ENCODE data around the gene SDK1. TPM values are rescaled to one million over a fixed set of nuclear protein-coding genes. Genes with fewer than 3 reads are reported as not detected.
"Not testable (repeated sequence)": the region's sequence is repeated elsewhere in the genome, so short reads cannot be mapped to it uniquely, and the experiment has no call there.

The SDK1 gene
- total RNA-seq, 1 donor, result 0.43 TPM

DNA sequence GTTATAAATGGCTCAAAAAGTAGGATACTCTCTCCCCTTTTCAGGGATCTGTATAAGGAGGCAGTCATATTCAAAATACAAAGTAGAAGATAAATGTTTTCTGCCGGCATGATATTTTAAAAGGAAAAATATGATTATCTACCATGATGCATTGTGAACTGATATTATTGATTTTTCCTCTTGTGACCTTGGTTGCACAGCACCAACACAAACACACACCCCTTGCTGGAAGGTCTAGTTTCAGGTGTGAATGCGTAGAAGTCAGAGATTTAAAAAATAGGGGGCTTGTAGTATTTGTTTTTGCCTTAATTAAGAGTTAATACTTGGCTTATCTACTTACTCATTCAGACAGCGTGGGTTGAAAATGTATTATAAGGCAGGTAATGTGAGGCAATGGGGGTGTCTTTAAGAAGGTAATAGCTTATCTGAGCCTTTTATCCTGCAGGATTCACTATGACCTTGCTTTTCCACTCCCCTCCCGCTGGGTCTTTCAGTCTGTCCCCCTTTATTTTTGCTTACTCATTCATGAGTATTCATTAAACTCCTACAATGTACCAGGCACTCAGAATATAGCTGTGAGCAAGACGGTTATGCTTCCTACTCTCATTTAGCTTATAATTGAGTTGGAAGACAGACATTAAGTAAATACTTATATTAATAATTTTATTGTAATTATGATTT is 390.6 kb downstream of the SDK1 start:
- no peak overlapping the region for H3K4me3 ChIP-seq (ENCODE audit: low read depth, low read length)
- DNase-seq (ENCODE audit: low read depth), result no peak
- TF ChIP-seq, protein P1, sequence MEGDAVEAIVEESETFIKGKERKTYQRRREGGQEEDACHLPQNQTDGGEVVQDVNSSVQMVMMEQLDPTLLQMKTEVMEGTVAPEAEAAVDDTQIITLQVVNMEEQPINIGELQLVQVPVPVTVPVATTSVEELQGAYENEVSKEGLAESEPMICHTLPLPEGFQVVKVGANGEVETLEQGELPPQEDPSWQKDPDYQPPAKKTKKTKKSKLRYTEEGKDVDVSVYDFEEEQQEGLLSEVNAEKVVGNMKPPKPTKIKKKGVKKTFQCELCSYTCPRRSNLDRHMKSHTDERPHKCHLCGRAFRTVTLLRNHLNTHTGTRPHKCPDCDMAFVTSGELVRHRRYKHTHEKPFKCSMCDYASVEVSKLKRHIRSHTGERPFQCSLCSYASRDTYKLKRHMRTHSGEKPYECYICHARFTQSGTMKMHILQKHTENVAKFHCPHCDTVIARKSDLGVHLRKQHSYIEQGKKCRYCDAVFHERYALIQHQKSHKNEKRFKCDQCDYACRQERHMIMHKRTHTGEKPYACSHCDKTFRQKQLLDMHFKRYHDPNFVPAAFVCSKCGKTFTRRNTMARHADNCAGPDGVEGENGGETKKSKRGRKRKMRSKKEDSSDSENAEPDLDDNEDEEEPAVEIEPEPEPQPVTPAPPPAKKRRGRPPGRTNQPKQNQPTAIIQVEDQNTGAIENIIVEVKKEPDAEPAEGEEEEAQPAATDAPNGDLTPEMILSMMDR (IDR thresholded peaks at IDR 0.05; ENCODE audit: insufficient read depth, low read depth, low read length), result no peak

DNA sequence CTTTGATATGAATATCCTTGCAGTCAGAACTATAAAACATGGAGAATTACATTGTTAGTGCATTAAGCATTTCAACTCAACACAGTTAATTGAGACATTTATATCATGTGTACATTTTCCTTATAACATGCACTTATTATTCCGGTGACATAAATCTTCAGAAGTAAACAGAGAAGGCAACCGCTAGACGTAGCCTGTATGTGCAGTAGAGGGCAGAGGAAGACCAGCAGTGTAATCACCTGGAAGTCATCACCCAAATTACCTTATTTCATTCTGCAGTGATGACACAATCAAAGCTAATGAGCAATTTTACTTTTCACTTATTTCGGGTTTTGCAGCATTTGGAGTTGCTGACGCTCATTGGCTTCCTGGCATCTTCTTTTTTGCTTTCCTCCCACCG is 394.6 kb downstream of the SDK1 start:
- no peak overlapping the region for H3K4me3 ChIP-seq (ENCODE audit: low read depth, low read length)
- no peak for DNase-seq (ENCODE audit: low read depth)
- TF ChIP-seq, protein P1 (IDR thresholded peaks at IDR 0.05; ENCODE audit: insufficient read depth, low read depth, low read length), result no peak

DNA sequence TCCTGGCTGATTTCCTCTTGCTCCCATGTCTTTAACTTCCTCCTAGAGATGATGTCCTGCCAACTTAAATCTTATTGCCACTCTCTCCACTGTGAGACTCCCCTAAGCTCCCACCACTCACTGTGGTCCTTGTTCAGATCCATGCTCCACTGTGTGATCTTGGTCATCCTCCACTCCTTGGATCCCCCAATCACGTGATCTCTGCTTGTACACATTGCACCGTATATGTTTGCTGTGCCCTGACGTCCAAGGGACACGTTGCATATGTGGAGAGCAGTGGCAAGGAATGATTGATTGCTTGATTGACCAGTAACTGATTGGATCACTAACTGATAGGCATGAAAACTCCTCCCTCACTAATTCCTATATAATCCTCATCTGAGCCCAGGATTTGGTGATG is 395.1 kb downstream of the SDK1 start:
- no peak for DNase-seq (ENCODE audit: low read depth)
- no peak overlapping the region for H3K4me3 ChIP-seq (ENCODE audit: low read depth, low read length)
- TF ChIP-seq, protein P1 (IDR thresholded peaks at IDR 0.05; ENCODE audit: insufficient read depth, low read depth, low read length), result no peak

DNA sequence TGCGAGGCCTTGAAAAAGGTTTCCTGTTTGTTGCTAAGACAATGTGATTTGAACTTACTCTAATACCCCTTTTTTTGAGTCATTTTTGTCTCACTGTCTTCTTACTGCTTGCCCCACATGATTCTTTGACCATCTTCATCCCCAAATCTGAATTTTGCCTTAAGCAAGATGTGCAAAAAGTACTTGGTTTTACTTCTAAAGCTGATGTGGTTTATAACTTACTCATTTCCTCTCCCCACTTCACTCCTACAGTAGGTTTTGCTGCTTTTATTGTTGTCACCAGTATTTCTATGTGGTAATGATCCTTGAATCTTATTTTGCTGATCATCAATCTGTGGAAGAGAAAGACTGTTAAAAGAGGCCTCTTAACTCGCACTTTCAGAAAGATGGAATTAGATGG is 396.4 kb downstream of the SDK1 start:
- TF ChIP-seq, protein P1 (IDR thresholded peaks at IDR 0.05; ENCODE audit: insufficient read depth, low read depth, low read length), result no peak
- DNase-seq (ENCODE audit: low read depth), result no peak
- H3K4me3 ChIP-seq (ENCODE audit: low read depth, low read length), result no peak overlapping the region

DNA sequence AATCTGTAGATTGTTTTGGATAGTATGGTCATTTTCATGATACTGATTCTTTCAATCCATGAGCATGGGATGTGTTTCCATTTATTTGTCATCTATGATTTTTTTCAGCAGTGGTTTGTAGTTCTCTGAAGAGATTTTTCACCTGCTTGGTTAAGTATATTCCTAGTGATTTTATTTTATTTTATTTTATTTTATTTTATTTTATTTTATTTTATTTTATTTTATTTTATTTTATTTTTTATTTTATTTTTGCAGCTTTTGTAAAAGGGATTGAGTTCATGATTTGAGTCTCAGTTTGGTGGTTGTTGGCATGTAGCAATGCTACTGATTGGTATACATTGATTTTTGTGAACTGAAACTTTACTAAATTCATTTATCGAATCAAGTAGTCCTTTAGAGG is 404.2 kb downstream of the SDK1 start:
- TF ChIP-seq, protein P1 (IDR thresholded peaks at IDR 0.05; ENCODE audit: insufficient read depth, low read depth, low read length), result no peak
- no peak for DNase-seq (ENCODE audit: low read depth)
- H3K4me3 ChIP-seq (ENCODE audit: low read depth, low read length), result no peak overlapping the region

DNA sequence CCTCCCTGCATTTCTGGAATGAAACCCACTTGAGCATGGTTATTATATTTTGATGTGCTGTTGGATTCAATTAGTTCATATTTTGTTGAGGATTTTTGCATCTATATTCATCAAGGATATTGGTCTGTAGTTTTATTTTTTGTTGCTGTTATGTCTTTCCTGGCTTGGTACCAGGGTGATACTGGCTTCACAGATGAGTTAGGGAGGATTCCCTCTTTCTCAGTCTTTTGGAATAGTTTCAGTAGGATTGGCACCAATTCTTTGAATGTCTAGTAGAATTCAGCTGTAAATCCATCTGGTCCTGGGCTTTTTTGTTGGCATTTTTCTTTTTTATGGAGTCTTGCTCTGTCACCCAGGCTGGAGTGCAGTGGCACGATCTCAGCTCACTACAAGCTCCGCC is 405.0 kb downstream of the SDK1 start:
- not testable (repeated sequence) for H3K4me3 ChIP-seq (ENCODE audit: low read depth, low read length); DNase-seq (ENCODE audit: low read depth)

DNA sequence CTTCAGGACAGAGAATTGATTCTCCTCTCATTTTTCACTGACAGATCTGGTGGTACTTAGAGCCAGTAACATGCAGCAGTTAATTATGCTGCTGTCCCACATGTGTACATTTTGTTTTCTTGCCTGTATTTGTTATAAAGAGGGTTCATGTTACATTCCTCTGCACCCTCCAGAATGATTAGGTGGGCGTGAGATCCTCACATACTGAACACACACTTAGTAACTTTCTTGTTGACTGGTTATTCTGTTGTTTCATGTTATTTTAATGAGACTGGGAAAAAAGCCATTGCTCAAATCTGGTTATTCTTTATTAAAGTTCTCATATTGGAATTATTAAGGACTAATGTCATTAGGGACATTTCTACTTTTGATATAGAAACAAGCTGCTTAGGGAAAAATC is 409.1 kb downstream of the SDK1 start:
- no peak for DNase-seq (ENCODE audit: low read depth)
- TF ChIP-seq, protein P1 (IDR thresholded peaks at IDR 0.05; ENCODE audit: insufficient read depth, low read depth, low read length), result no peak
- H3K4me3 ChIP-seq (ENCODE audit: low read depth, low read length), result no peak overlapping the region
